Islet of Langerhans (tissue), 1 donor: ENCODE results near the gene CYP2C19.
"Not testable (repeated sequence)": the region's sequence is repeated elsewhere in the genome, so short reads cannot be mapped to it uniquely, and the experiment has no call there.

Source experiments
- FAIRE-seq: peaks from one replicate; lab custom pipeline; 2011; peaks lifted over from hg19 to GRCh38; lab: Jason Lieb, UNC

Gene CYP2C19

DNA sequence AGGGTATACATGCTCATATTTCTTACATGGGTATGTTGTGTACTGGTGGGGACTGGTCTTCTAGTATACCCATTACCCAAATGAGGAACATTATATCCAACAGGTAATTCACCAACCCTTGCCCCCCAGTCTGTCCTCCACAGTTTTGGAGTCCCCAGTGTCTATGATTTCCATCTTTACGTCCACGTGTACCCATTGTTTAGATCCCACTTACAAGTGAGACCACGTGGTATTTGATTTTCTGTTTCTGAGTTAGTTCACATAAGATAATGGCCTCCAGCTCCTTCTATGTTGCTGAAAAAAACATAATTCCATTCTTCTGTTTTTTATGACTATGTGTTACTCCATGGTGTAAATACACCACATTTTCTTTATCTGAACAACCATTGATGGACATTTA lies 126.6 kb downstream of the CYP2C19 start:
- FAIRE-seq: no peak

DNA sequence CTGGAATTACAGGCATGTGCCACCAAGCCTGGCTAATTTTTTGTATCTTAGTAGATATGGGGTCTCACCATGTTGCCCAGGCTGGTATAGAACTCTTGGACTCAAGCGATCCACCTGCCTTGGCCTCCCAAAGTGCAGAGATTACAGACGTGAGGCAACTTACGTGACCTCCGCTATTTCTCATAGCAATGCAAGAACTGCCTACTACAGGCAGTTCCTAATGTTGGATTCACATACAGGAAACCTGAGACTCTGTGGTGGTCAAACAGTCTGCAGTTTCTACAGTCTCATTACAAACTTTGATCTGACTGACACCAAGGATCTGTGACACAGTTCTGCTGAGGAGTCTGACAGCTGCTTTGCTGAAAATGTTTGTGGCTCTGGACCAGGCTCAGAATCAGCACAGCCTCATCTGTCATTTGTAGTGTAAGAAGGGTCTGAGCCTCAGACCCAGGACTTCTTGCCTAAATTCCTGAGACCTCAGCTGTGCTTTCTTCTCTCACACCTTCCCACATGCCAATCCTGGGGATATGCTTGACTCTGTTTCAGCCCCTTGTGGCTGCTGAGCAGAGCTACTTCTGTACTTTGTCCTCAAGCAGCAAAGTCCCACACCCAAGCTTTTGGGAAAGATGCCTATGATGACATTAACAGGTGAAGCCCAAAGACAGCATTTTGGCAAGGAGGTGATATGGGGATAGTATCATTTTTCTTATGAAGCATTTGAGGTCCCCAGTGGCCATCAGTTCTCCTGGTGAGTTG lies 128.0 kb downstream of the CYP2C19 start:
- FAIRE-seq: no peak

DNA sequence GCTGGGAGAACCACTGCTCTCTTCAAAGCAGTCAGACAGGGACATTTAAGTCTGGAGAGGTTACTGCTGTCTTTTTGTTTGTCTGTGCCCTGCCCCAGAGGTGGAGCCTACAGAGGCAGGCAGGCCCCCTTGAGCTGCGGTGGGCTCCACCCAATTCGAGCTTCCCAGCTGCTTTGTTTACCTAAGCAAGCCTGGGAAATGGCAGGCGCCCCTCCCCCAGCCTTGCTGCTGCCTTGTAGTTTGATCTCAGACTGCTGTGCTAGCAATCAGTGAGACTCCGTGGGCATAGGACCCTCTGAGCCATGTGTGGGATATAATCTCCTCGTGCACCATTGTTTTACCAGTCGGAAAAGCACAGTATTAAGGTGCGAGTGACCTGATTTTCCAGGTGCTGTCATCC lies 135.9 kb downstream of the CYP2C19 start:
- FAIRE-seq: not testable (repeated sequence)

DNA sequence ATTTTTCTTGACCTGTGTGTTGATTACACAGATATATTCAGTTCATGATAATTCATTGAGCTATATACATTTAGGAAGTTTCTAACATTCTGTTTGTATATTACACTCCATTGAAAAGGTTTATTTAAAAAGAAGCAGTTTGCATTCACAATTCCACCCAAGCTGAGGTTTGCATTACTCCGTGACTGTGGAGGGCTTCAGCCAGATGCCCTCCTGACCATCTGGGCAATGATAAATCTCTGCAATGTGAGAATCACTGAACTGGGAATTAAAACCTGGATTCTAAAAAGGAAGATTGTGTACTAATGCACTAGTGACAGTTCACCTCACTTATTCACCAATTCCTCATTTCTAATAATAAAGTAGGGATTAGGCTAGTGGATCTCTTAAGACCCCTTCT lies 139.6 kb downstream of the CYP2C19 start:
- no peak for FAIRE-seq

DNA sequence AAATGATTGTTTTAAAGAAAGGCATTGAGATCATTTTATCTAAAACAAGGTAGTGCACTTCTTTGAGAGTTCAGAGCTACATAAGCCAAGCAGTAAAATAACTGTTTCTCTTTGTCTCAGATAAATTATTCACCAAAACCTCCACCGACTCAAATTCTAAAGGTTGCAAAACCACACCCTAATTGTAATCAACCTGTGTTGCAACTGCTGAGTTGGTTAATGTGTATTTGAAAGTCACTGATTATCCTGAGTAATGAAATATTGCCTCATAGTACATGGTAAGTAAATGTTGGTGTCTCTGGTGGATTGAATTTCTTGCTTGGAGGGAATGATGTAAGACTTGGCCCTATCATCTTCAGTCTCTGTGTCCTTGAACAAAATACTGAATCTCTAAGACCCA lies 140.1 kb downstream of the CYP2C19 start:
- peak; percentile 30 for FAIRE-seq
